ENCODE measurements around the gene LIF. TPM values are rescaled to one million over a fixed set of nuclear protein-coding genes. Genes with fewer than 3 reads are reported as not detected.

LIF gene
- total and polyA plus RNA-seq, 4 donors: 0.08 to 0.10 (median 0.09) TPM; not detected in 1

GRCh38 chr22:30274437-30274812 is 27.9 kb upstream of the LIF start:
- no peak overlapping the region for H3K9ac ChIP-seq (ENCODE audit: low read depth in 1 of 2, low read length in 2 of 2)
- TF ChIP-seq FOXA2 (IDR thresholded peaks at IDR 0.05): no peak
- TF ChIP-seq SP1 (IDR thresholded peaks at IDR 0.05): no peak
- no peak for TF ChIP-seq EGR1 (IDR thresholded peaks at IDR 0.05; ENCODE audit: low read depth in 2 of 2)
- no peak for TF ChIP-seq HNF4G (IDR thresholded peaks at IDR 0.05)
- H3K4me3 ChIP-seq (ENCODE audit: low read depth in 1 of 3, low read length in 3 of 3): no peak overlapping the region
- no peaks in the 10 kb centered on the region for H3K9me3 ChIP-seq (ENCODE audit: control insufficient read depth in 4 of 4, low read length in 3 of 4)
- DNase-seq (ENCODE audit: low spot score): no peak
- peaks cover 0 to 6% (median 2%) of the 10 kb centered on the region in 4 donors for H3K4me1 ChIP-seq (ENCODE audit: control insufficient read depth in 4 of 4, insufficient read depth in 4 of 4, low read length in 3 of 4)
- H3K36me3 ChIP-seq (ENCODE audit: control insufficient read depth in 4 of 4, insufficient read depth in 3 of 4, low read depth in 1 of 4, low read length in 3 of 4): no peaks in the 10 kb centered on the region
- H3K27me3 ChIP-seq (ENCODE audit: control insufficient read depth in 4 of 4, insufficient read depth in 4 of 4, low read length in 3 of 4): no peaks in the 10 kb centered on the region
- WGBS: 92% methylated on average over 9 of the region's 9 CpGs
- no peak overlapping the region for H3K27ac ChIP-seq (ENCODE audit: low read depth in 1 of 2, low read length in 2 of 2)

- H3K9ac ChIP-seq (ENCODE audit: low read depth in 1 of 2, low read length in 2 of 2): no peak overlapping the region
Observed at GRCh38 chr22:30273711-30274436, 27.3 kb upstream of the LIF start.

More at GRCh38 chr22:30273711-30274436, 27.3 kb upstream of the LIF start:
- 70% methylated on average over 10 of the region's 10 CpGs for whole genome bisulfite sequencing
- no peak for TF ChIP-seq CTCF (IDR thresholded peaks at IDR 0.05; ENCODE audit: low read depth, low read length, missing input control)
- TF ChIP-seq HNF4A (conservative IDR thresholded peaks at IDR 0.05): no peak
- no peak for TF ChIP-seq GABPA (IDR thresholded peaks at IDR 0.05 in 1 of 2, conservative IDR thresholded peaks at IDR 0.05 in 1 of 2)
- TF ChIP-seq RXRA (IDR thresholded peaks at IDR 0.05): no peak
- TF ChIP-seq SP1 (IDR thresholded peaks at IDR 0.05): no peak
- TF ChIP-seq HNF4G (IDR thresholded peaks at IDR 0.05): no peak
- TF ChIP-seq ZBTB33 (IDR thresholded peaks at IDR 0.05): no peak
- TF ChIP-seq RAD21 (IDR thresholded peaks at IDR 0.05): no peak
- TF ChIP-seq FOXA1 (IDR thresholded peaks at IDR 0.05): no peak
- TF ChIP-seq NR2F2 (IDR thresholded peaks at IDR 0.05): no peak
- no peak for TF ChIP-seq EGR1 (IDR thresholded peaks at IDR 0.05; ENCODE audit: low read depth in 2 of 2)
- no peaks in the 10 kb centered on the region for H3K36me3 ChIP-seq (ENCODE audit: control insufficient read depth in 4 of 4, insufficient read depth in 3 of 4, low read depth in 1 of 4, low read length in 3 of 4)
- no peaks in the 10 kb centered on the region for H3K9me3 ChIP-seq (ENCODE audit: control insufficient read depth in 4 of 4, low read length in 3 of 4)
- H3K27me3 ChIP-seq (ENCODE audit: control insufficient read depth in 4 of 4, insufficient read depth in 4 of 4, low read length in 3 of 4): no peaks in the 10 kb centered on the region
- H3K4me1 ChIP-seq (ENCODE audit: control insufficient read depth in 4 of 4, insufficient read depth in 4 of 4, low read length in 3 of 4): peaks cover 0 to 6% (median 0%) of the 10 kb centered on the region in 4 donors
- no peak for DNase-seq (ENCODE audit: low spot score)
- H3K4me3 ChIP-seq (ENCODE audit: low read depth in 1 of 3, low read length in 3 of 3): no peak overlapping the region
- no peak overlapping the region for H3K27ac ChIP-seq (ENCODE audit: low read depth in 1 of 2, low read length in 2 of 2)

Data from liver (tissue), 9 donors.